Gastrocnemius medialis (tissue), 4 donors: ENCODE data around the gene PHTF1. TPM values are rescaled to one million over a fixed set of nuclear protein-coding genes. Genes with fewer than 3 reads are reported as not detected.

Source experiments
- ATAC-seq, 2 donors: fragments of 150-250 bp; one replicate each; pipeline ENCODE4 v1.9.1; 2016
- DNase-seq, 2 donors: peaks; one replicate each; pipeline ENCODE4 v3.0.0-alpha.2; 2019
- H3K27ac ChIP-seq, 4 donors: fragments of 200-600 bp; sonication (generic); 1 replicate in 1 of 4; 2 replicates in 3 of 4; pipeline ENCODE4 v1.5.1; 2016 to 2018; ENCODE audit warnings: mild to moderate bottlenecking in 2 of 4, moderate library complexity in 1 of 4
- H3K27me3 ChIP-seq, 3 donors: fragments of 200-600 bp; sonication (generic) in 2 of 3; 1 replicate in 1 of 3; 2 replicates in 2 of 3; pipeline versions ENCODE4 v1.5.1 to v1.6.0; 2016 to 2019; ENCODE audit warnings: mild to moderate bottlenecking in 1 of 3, moderate library complexity in 1 of 3
- H3K36me3 ChIP-seq, 2 donors: fragments of 200-600 bp; sonication (generic) in 1 of 2; one replicate each; pipeline ENCODE4 v1.5.1; 2017 to 2018
- H3K4me1 ChIP-seq, 2 donors: fragments of 200-600 bp; sonication (generic) in 1 of 2; one replicate each; pipeline ENCODE4 v1.5.1; 2016 to 2017; ENCODE audit warnings: mild to moderate bottlenecking in 2 of 2
- H3K4me3 ChIP-seq, 4 donors: fragments of 200-600 bp; sonication (generic) in 3 of 4; 1 replicate in 1 of 4; 2 replicates in 3 of 4; pipeline ENCODE4 v1.5.1; 2016 to 2019; ENCODE audit warnings: mild to moderate bottlenecking in 2 of 4
- H3K9me3 ChIP-seq, 3 donors: fragments of 200-600 bp; sonication (generic) in 2 of 3; 1 replicate in 1 of 3; 2 replicates in 2 of 3; pipeline ENCODE4 v1.5.1; 2016 to 2019
- CTCF ChIP-seq, 5 experiments: fragments of 450-650 bp in 3 of 5; fragments of 200-600 bp in 2 of 5; sonication (generic) in 2 of 5; IDR thresholded peaks in 4 of 5; conservative IDR thresholded peaks in 1 of 5; 1 replicate in 4 of 5; 2 replicates in 1 of 5; pipeline ENCODE4 v1.5.1; 2016 to 2019; ENCODE audit warnings: antibody characterized with exemption in 5 of 5, mild to moderate bottlenecking in 3 of 5, moderate library complexity in 3 of 5
- POLR2A ChIP-seq, 2 donors: fragments of 450-650 bp; IDR thresholded peaks; one replicate each; pipeline ENCODE4 v1.6.1; 2017; ENCODE audit warnings: antibody characterized with exemption in 2 of 2, mild to moderate bottlenecking in 2 of 2, moderate library complexity in 2 of 2
- in situ Hi-C, 4 donors: fragments of 200-750 bp; cut with MboI; loops; one replicate each; pipeline versions ENCODE4 v1.15.0 to v1.8.0; 2017; ENCODE audit warnings: low sequenced_read_pairs in 4 of 4
- intact Hi-C: fragments of 100-400 bp; cut with DNase I; formaldehyde crosslinking; loops from one replicate; pipeline ENCODE4 v1.15.1; 2023; ENCODE audit warnings: low total_unique reads
- total RNA-seq, 4 donors: library from RNA; depleted of rRNA; stranded (reverse); fragments of >200 nt; gene quantifications; one replicate each; pipeline versions ENCODE4 v1.1.0 to v1.2.3, GENCODE V29; 2016

The PHTF1 gene
- 10 to 100 TPM in 2 of 4 donors, 1 to 10 TPM in 2; 6.7 to 20.0 (median 9.9) TPM for total RNA-seq

- in situ Hi-C loops = no loop called here
- peak; percentile 23 to 40 for DNase-seq
- no peaks in the 10 kb centered on the region for H3K27me3 ChIP-seq
These were observed at the start of gene PHTF1 for GRCh38 chr1:113759333-113760101. Gene PHTF1, minus strand, starts transcription at chr1:113759486. Its CDS starts 783 bp downstream, at chr1:113758703.

GRCh38 chr1:113808450-113809195, 49.3 kb upstream of the PHTF1 start:
- Histone ChIP-seq H3K27me3 (no peaks in the 10 kb centered on the region), H3K27ac (peak overlapping the region in 3 of 4 donors; percentile 29 to 95 (median 94)), H3K36me3 (no peaks in the 10 kb centered on the region), H3K4me3 (no peak overlapping the region), H3K9me3 (no peaks in the 10 kb centered on the region), H3K4me1 (peaks cover 33 to 65% of the 10 kb centered on the region in 2 donors)
- intact Hi-C loops = loop anchor here (10.0 kb wide), 1 partner anchor 696 kb away; no protein-coding TSS in a partner anchor
- in situ Hi-C loops = no loop called here
- DNase-seq (no peak), ATAC-seq (no peak)
- TF ChIP-seq POLR2A (IDR thresholded peaks at IDR 0.05) = no peak
- no peak for TF ChIP-seq CTCF (IDR thresholded peaks at IDR 0.05 in 4 of 5, conservative IDR thresholded peaks at IDR 0.05 in 1 of 5)

More at GRCh38 chr1:113759333-113760101, at the start of gene PHTF1:
- peak within 1 kb of the TSS; percentile 84 to 94 (median 89) for H3K27ac ChIP-seq
- H3K4me3 ChIP-seq = peak within 1 kb of the TSS; percentile 77 to 91 (median 90)
- H3K36me3 ChIP-seq = peaks cover 0 to 18% of the 10 kb centered on the region in 2 donors
- peaks cover 13 to 17% of the 10 kb centered on the region in 2 donors for H3K4me1 ChIP-seq
- TF ChIP-seq POLR2A (IDR thresholded peaks at IDR 0.05) (peak; percentile 55 to 67), CTCF (IDR thresholded peaks at IDR 0.05 in 4 of 5, conservative IDR thresholded peaks at IDR 0.05 in 1 of 5) (no peak)
- H3K9me3 ChIP-seq = no peaks in the 10 kb centered on the region
- peak; percentile 75 to 80 for ATAC-seq
- intact Hi-C loops = loop anchor here (1.0 to 2.0 kb wide), 2 partner anchors 53 to 145 kb away; partner anchors contain the start of genes AP4B1, DCLRE1B and RSBN1

- no peak overlapping the region for H3K4me3 ChIP-seq
- DNase-seq (no peak), ATAC-seq (no peak)
- no peak overlapping the region for H3K27ac ChIP-seq
- H3K9me3 ChIP-seq = no peaks in the 10 kb centered on the region
- no peaks in the 10 kb centered on the region for H3K27me3 ChIP-seq
- H3K4me1 ChIP-seq = peaks cover 48 to 81% of the 10 kb centered on the region in 2 donors
- intact Hi-C loops = loop anchor here (10.0 kb wide), 1 partner anchor 699 kb away; no protein-coding TSS in a partner anchor
- TF ChIP-seq CTCF (IDR thresholded peaks at IDR 0.05 in 4 of 5, conservative IDR thresholded peaks at IDR 0.05 in 1 of 5) = no peak
- TF ChIP-seq POLR2A (IDR thresholded peaks at IDR 0.05) = no peak
- in situ Hi-C loops = no loop called here
- no peaks in the 10 kb centered on the region for H3K36me3 ChIP-seq
These were observed 46.4 kb upstream of the PHTF1 start for GRCh38 chr1:113805639-113806038.

GRCh38 chr1:113805256-113805531, 45.9 kb upstream of the PHTF1 start:
- H3K36me3 ChIP-seq = no peaks in the 10 kb centered on the region
- no peak for ATAC-seq
- no peak for TF ChIP-seq POLR2A (IDR thresholded peaks at IDR 0.05)
- TF ChIP-seq CTCF (IDR thresholded peaks at IDR 0.05 in 4 of 5, conservative IDR thresholded peaks at IDR 0.05 in 1 of 5) = no peak

More at GRCh38 chr1:113805256-113805531, 45.9 kb upstream of the PHTF1 start:
- DNase-seq = no peak
- no peak overlapping the region for H3K4me3 ChIP-seq
- H3K9me3 ChIP-seq = no peaks in the 10 kb centered on the region
- intact Hi-C loops (loop anchor here (10.0 kb wide), 1 partner anchor 700 kb away; no protein-coding TSS in a partner anchor), in situ Hi-C loops (no loop called here)
- no peaks in the 10 kb centered on the region for H3K27me3 ChIP-seq
- peak overlapping the region in 3 of 4 donors; percentile 9 to 57 (median 22) for H3K27ac ChIP-seq
- peaks cover 49 to 81% of the 10 kb centered on the region in 2 donors for H3K4me1 ChIP-seq
